GM19025 (cell line): ENCODE data around the gene PPIAL4G.
A peak's percentile ranks its signal among the peaks of the same experiment; 100 is the strongest.
"Not testable (repeated sequence)": the region's sequence is repeated elsewhere in the genome, so short reads cannot be mapped to it uniquely, and the experiment has no call there.

Experiments used
- ATAC-seq: cut with Tn5 transposase; IDR thresholded peaks from one replicate; pipeline ENCODE4 v1.9.1; 2021; ENCODE audit warnings: mild to moderate bottlenecking, low read depth, moderate library complexity; ENCODE audit not compliant: unreplicated experiment

PPIAL4G gene

DNA sequence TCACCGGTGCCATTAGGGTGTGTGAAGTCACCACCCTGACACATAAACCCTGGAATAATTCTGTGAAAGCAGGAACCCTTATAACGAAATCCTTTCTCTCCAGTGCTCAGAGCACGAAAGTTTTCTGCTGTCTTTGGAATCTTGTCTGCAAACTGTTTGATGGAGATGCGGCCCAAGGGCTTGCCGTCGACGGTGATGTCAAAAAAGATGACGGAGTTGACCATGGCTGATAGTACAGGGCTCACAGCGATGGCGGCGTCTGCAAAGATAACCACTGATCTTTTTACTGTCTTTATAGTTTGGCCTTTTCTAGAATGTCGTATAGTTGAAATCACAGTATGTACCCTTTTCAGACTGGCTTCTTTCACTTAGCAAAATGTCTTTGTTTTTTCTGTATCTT lies at the start of gene PPIAL4G:
TSS of gene PPIAL4G (minus strand) at position 274 of the 400 bp plus-strand sequence. CDS start at position 224, 50 bp downstream.
- ATAC-seq: not testable (repeated sequence)

DNA sequence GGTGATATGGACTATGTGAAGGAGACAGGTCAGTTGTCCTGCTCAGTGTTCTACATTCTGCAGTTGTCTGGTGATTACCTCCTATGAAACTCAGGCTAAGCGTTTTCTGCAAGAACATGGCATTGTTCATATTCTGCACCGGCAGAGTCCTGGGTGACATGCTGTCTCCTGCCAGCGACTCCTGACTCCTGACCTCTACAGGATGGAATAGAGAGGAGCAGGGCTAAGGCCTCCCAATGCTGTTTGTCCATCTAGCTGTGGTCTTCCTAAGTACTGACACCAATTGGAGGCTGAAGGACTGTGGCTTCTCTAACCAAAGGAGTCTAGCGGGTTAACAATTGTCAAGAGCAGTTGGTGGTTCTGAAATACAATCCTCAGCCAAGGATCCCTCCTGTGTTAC lies 49.1 kb upstream of the PPIAL4G start:
- ATAC-seq: not testable (repeated sequence)

DNA sequence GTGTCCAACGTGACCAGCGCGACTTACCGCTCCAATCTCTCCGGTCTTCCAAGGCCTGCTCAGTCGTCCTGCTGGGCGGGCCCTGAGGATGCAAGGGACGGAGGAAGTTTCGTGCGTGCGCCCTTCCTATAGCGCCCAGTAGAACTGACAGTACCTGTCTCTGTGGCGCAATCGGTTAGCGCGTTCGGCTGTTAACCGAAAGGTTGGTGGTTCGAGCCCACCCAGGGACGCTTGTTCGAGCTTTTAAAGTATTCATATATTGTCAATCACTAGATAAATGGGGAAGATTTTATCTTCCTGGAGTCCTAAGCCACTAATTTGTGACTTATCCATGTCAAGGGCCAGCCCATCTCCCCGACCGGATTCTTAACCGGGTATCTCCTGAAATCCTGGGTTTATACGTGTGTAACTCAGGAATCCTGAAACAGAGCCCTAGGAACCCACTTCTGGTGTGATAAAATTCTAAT lies 46.0 kb upstream of the PPIAL4G start:
- ATAC-seq: not testable (repeated sequence)

DNA sequence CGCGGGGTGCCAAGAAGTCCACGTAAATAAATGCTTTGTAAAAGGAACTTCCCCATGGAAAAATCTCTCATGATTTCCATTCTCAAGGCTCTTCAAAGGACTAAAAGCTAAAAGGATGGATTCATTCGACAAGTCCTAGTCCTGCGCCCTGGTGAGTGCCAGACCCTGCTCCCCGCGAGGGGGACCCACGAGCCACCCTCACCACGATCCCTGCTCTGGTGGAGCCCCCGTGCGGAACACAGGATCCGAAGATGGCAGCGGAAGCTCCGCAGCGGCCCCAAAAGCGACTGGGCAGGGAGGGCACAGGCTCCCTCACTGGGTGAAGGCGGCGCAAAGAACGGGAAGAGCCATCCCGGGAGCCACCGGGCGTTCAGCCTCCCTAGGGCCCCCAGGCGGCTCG lies 45.5 kb upstream of the PPIAL4G start:
- ATAC-seq: not testable (repeated sequence)

DNA sequence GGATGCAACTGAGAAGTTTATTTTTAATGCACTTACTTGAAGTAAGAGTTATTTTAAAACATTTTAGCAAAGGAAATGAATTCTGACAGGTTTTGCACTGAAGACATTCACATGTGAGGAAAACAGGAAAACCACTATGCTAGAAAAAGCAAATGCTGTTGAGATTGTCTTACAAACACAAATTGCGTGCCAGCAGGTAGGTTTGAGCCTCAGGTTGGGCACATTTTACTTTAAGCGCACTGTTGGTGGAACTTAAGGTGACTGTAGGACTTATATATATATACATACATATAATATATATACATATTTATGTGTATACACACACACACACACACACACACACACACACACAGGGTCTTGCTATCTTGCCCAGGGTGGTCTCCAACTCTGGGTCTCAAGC lies 43.5 kb upstream of the PPIAL4G start:
- not testable (repeated sequence) for ATAC-seq

DNA sequence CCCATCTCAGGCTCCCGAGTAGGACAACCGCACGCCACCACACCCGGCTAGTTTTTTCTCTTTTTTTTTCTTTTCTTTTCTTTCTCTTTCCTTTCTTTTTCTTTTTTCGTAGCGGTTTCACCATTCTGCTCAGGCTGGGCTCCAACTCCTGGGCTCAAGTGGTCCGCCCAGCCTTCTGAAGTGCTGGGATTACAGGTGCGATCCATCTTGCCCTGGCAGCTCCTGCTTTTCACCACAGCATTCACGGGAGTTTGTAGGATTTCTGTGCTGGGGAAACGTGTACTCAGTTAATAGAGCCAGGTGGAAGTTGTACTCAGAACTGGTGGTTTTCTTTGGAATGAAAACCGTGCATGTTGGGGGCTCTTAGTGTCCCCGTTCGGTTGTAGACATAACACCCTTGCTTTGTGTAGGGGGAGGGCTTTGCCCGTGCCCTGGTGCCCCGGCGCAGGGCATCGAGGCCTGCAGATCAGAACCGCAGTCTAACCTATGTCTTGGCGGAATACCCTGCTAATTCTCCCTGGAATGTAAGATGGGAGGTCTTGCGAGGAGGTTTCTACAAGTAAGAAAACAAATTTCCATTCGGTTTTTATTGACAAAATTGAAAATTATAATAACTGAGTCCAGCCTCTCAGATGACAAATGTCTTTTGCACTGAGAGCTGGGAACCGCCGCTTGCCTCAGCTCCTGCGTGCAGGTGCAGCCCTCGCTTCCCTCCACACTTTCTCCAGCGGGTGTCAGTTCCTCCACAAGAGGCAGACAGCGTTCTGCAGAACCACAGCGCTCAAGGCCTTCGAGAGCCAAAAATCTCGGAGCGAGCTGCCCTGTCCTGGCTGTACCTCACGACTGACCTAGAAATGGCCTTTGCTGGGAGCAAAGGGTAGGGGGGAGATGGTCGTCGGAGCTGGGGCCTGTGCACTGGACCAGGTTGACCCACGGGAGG lies 40.4 kb upstream of the PPIAL4G start:
- not testable (repeated sequence) for ATAC-seq

DNA sequence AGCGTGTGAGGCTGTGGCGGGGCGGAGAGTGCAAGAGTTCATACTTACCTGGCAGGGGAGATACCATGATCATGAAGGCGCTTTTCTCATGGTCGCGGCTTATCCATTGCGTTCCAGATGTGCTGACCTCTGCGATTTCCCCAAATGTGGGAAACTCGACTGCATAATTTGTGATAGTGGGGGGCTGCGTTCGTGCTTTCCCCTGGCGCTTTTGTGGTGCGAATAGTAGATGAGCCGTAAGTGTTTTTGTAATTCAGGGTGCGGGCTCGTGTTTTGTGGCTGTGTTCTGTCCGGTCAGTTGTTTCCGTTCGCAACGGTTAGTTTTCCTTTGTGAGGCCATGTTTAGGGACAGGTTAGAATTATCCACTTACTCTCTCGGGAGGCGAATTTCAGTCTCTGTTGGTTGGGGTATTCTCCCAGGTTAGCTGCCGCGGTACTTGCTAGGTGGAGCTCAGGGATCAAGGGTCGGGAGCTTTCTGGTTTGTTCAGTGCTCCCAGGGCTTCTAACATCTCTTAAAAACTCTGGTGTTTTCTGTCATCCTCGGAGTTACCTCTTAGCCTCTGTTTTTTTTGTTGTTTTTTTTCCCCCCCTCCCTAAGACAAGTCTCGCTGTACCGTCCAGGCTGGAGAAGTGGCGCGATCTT lies 39.6 kb upstream of the PPIAL4G start:
- peak; percentile 77 for ATAC-seq

DNA sequence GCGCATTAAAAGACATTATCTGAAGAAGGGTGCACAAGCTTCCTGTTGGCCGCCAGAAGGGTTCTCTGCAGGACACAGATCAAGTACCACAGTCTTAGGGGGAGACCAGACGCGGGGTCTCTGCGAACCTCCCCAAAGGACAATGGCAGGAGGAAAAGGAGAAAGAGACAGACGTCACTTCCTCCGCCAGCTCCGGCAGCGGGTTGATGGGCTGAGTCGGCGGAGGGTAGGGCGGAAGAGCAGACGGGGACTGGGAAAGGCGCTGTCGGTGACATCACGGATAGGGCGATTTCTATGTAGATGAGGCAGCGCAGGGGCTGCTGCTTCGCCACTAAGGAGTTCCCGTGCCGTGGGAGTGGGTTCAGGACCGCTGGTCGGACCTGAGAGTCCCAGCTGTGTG lies 39.0 kb upstream of the PPIAL4G start:
- ATAC-seq: not testable (repeated sequence)

DNA sequence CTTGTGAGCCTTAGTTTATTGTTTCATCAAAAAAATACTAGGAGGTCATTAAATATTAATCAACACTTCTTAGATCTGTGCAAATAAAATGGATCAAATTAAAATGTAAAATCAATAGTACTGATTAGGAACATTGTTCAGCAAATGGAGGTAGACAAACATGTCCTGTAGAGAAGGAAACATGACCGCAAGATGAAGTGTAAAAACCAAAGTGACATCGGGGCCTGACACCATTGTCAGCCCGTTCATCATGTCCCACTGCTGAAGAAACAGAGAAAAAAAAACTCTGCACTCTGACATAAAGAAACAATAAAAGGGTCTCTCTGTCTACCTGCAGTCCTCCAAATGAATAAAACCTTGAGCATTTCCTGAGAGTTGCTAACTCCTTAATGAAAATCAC lies 31.2 kb upstream of the PPIAL4G start:
- ATAC-seq: not testable (repeated sequence)

DNA sequence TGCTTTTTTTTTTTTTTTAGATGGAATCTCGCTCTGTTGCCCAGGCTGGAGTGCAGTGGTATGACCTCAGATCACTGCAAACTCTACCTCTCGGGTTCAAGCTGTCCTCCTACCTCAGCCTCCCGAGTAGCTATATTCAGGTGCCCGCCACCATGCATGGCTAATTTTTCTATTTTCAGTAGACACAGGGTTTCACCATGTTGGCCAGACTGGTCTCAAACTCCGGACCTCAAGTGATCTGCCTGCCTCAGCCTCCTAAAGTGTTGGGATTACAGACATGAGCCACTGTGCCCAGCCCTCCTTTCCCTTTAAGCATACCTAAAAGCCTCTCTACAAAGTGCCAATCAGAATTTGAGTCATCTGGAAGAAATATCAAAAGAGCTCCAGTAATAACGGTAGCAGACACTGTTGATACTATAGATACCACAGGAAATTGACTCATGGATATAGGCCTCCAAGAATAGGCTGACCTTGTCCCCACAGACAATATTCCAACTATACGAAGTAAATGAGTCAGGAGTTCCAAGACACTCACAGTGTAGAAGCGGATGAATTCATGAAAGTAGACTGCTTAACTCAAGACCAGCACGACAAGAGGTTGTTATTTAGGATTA lies 29.6 kb upstream of the PPIAL4G start:
- ATAC-seq: not testable (repeated sequence)

DNA sequence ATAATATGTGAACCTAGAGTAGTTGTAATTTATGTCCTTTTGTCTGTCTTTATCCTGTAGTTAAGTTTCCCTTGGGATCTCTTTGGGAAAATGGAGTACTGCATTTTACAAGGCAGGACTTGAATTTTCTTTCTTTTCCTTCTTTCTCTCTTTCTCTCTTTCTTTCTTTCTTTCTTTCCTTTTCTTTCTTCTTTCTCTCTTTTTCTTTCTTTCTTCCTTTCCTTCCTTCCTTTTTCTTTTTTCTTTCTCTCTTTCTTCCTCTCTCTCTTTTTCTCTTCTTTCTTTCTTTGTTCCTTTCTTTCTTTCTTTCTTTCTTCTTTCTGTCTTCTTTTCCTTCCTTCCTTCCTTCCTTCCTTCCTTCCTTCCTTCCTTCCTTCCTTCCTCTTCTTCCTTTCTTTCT lies 10.8 kb upstream of the PPIAL4G start:
- not testable (repeated sequence) for ATAC-seq

DNA sequence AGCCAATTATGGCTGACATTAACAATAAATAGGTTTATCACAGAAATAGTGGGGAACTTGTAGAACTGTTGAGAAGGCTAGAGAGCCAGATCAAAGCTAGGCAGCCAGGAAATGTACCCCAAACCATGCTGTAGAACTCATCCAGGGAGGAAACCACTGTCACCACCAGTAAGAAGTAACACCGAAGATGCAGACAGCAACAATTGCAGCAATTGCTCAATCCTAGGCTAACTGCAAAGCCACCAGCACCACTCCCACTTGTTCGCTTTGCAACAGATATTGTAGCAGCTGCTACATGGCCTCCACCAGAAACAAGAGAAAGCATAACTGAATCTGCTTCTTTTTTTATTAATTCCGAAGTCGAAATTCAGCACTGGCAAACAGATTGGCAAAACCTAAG lies 2.0 kb downstream of the PPIAL4G start:
- not testable (repeated sequence) for ATAC-seq

DNA sequence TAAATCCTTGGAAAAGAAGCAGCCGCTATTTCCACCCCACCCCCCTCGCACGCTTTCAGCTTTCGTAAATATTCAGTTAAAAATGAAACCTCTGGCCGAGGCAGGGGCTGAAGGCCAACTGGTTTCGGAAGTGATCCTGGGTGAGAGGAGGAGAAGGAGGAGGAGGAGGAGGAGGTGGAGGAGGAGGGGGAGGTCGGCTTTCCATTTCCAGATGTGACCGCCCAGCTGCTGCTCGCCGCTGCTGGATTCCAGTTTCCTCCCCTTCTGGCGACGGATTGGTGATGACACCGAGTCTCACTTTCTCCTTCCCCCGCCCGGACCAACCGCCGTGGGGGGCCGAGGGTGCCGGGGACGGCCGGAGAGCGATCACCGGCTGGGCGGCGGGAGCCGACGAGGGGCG lies 23.4 kb downstream of the PPIAL4G start:
- not testable (repeated sequence) for ATAC-seq

DNA sequence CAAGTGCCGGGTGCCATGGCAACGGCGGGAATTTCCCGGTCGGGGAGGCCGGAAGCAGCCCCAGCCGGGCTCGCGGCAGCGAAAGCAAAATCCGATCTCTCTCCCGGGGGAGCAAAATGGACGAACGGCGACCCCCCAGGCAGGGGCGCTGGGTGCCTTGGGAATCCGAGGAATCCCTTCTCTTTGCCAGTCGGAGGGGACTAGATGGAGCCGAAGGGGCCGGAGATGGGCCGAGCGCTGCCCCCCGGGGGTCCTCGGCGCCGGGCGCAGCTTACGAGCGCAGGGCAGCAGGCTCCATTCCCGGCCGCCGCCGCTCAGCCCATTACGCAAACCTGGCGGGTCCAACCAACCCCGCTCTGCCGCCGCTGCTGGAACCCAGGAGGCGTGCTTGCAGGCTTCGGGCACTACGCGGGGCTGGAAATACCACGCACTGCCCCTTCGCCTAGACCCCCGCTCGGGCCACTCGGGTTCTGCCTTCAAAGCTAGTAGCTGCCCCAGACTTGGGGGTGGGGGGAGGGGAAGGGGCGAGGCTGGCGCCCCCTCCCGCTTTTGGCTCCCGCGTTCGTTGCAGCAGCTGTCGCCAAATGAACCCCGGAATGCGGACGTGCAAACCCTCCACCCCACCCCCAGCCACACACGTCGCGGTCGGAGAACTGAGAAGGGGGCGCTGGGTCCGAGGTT lies 24.1 kb downstream of the PPIAL4G start:
- ATAC-seq: not testable (repeated sequence)

DNA sequence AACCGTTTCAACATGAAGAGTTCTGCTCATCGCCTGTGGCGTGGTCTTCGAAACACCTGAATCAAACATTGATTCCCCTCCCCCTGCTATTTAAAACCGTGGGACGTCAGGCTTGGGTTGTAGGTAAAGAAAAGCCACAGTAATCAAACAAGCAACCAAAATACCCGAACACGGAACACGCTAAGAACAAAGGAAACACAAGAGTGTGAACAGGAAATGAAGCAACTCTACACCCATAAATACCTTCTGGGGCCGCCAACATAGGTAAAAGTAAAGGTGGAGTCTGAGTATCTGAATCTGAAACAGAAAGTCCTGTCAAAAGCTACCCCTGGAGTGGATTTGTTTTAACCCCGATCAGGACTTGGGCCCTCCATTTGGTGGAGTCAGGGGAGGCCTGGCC lies 24.7 kb downstream of the PPIAL4G start:
- ATAC-seq: not testable (repeated sequence)

DNA sequence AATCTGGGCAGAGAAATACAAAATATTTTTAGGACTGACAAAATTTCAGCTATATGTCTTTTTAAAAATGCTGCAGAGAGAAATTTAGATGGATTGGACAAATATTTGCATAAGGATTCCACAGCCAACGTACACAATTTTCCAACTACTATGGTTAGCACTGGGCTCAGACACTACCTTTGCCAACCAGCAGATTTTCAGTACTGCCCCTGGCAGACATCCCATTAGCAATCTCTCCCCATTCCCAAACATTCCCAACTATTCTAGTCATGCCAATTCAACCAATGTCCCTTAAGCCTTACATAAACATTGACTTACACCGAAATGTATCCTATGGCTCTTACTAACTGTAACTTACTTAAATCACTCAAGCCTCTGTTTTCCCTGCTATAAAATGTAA lies 30.3 kb downstream of the PPIAL4G start:
- not testable (repeated sequence) for ATAC-seq

DNA sequence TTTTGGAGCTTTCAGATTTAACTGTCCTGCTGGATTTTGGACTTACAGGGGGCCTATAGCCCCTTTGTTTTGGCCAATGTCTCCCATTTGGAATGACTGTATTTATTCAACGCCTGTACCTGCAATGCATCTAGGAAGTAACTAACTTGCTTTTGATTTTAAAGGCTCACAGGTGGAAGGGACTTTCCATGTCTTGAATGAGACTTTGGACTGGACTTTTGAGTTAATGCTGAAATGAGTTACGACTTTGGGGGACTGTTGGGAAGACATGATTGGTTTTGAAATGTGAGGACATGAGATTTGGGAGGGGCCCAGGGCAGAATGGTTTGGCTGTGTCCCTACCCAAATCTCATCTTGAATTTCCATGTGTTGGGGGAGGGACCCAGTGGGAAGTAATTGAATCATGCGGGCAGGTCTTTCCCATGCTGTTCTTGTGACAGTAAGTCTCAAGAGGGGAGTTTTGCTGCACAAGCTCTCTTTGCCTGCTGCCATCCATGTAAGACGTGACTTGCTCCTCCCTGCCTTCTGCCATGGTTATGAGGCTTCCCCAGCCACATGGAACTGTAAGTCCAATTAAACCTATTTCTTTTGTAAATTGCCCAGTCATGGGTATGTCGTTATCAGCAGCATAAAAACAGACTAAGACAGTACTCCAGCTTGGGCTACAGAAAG lies 43.3 kb downstream of the PPIAL4G start:
- not testable (repeated sequence) for ATAC-seq

DNA sequence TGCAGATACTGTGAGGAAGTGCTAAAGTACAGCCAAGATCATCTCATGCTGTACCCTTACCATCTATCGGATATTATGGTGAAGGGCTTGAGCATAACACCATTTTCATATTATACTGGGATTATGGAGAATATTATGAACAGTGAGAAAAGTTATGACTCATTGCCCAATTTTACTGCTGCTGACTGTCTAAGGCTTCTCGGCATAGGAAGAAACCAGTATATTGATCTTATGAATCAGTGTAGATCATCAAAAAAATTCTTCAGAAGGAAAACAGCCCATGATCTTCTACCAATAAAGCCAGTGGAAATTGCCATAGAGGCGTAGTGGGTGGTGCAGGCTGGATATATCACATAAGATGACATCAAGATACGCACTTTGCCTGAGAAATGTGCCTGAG lies 47.7 kb downstream of the PPIAL4G start:
- ATAC-seq: no peak

DNA sequence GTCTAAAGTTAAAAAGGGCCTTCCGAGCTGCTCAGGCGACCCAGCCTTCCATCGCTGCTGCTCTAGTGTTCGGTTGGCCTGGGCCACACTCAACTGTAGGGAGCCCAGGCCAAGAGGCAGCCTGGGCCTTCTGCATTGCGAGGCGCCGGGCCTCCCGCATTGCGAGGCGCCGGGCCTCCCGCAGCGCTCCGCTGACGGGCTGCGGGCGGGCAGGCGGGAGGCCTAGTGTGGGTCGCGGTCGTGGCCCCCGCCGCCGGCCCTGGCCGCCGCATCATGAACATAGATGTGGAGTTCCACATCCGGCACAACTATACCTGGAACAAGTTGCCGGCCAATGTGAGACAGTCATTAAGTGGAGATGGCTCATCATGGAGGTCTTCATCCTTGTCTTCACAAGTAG lies 48.3 kb downstream of the PPIAL4G start:
- ATAC-seq: no peak

DNA sequence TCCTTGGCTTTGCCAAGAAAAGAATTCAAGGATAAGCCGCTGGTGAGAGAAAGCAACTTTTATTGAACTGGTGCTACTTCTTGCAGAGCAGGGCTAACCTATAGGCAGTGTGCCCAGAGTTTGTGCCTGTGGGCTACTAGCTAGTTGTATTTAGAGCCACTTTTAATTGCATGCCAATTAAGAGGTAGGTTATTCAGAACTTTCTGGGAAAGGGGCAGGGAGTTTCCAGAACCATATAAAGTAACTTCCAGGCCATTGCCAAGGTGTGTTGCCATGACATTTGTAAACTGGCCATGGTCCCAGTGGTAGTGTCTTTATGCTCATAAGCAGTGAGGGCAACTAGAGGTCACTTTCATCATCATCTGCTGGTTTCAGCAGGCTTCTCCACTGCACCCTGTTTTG lies 50.2 kb downstream of the PPIAL4G start:
- not testable (repeated sequence) for ATAC-seq
